Cardiac fibroblast (primary cell): ENCODE measurements around the gene MCL1.

Experiments
- DNase-seq, 2 donors: peaks; one replicate each; pipeline versions ENCODE4 v3.0.0 to v3.0.0-alpha.2; 2010; ENCODE audit warnings: low read depth in 2 of 2
- H3K4me3 ChIP-seq, 2 donors: replicated peaks in 1 of 2; 1 replicate in 1 of 2; 2 replicates in 1 of 2; pipeline ENCODE4 v1.5.1; 2011; ENCODE audit warnings: low read depth in 2 of 2, low read length in 2 of 2, mild to moderate bottlenecking in 2 of 2, moderate library complexity in 1 of 2
- TF ChIP-seq, protein P1 (sequence below): IDR thresholded peaks from one replicate; pipeline ENCODE4 v1.5.1; 2011; ENCODE audit warnings: low read depth, mild to moderate bottlenecking, low read length, inconsistent platforms

The MCL1 gene

DNA sequence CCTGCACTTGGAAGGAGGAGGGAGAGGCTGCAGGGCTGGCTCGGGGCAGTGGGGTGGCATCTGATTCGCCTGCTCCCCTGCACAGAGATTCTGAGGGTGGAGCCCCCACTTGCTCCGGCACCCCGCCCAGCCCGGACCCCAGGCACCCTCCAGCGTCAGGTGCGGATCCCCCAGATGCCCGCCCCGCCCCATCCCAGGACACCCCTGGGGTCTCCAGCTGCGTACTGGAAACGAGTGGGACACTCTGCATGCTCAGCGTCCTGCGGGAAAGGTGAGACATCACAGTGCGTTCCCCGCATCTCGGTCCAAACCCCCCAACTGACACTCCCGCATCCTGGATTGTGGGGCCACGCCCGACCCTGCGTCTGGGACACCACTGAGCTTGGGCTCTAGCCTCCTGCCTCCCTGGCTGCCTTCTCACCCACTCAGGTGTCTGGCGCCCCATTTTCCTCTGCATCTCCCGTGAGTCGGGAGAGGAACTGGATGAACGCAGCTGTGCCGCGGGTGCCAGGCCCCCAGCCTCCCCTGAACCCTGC is 22.3 kb downstream of the MCL1 start:
- no peak overlapping the region for H3K4me3 ChIP-seq
- TF ChIP-seq, protein P1, sequence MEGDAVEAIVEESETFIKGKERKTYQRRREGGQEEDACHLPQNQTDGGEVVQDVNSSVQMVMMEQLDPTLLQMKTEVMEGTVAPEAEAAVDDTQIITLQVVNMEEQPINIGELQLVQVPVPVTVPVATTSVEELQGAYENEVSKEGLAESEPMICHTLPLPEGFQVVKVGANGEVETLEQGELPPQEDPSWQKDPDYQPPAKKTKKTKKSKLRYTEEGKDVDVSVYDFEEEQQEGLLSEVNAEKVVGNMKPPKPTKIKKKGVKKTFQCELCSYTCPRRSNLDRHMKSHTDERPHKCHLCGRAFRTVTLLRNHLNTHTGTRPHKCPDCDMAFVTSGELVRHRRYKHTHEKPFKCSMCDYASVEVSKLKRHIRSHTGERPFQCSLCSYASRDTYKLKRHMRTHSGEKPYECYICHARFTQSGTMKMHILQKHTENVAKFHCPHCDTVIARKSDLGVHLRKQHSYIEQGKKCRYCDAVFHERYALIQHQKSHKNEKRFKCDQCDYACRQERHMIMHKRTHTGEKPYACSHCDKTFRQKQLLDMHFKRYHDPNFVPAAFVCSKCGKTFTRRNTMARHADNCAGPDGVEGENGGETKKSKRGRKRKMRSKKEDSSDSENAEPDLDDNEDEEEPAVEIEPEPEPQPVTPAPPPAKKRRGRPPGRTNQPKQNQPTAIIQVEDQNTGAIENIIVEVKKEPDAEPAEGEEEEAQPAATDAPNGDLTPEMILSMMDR = no peak
- DNase-seq = no peak

DNA sequence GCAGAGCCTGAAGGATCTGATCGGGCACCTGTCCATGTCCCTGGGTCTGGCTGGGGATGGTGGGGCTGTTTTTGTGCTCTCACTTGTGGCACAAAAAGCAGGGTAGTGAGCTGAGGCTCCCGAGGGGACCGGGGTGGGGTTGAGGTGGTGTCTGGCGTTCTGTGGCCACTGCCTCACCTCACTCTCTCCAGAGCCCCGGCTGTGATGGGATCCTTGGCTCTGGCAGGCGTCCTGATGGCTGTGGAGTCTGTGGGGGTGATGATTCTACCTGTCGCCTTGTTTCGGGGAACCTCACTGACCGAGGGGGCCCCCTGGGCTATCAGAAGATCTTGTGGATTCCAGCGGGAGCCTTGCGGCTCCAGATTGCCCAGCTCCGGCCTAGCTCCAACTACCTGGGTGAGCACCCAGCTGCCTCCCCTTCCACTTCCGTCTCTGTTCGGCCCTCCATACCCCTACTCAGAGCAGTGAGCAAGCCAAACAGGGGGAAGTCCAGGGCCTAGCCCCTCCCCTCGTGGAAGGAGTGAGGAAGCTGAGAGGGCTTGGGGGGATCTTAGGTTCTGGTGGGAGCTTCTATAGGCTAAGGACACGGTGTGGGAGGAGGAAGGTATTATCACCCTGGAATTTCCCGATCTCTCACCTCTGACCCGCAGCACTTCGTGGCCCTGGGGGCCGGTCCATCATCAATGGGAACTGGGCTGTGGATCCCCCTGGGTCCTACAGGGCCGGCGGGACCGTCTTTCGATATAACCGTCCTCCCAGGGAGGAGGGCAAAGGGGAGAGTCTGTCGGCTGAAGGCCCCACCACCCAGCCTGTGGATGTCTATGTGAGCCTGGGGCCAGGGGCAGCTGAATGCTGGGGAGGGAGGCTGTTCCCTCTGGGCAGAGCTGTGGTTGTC is 23.2 kb downstream of the MCL1 start:
- TF ChIP-seq, protein P1 = no peak
- no peak overlapping the region for H3K4me3 ChIP-seq
- no peak for DNase-seq

DNA sequence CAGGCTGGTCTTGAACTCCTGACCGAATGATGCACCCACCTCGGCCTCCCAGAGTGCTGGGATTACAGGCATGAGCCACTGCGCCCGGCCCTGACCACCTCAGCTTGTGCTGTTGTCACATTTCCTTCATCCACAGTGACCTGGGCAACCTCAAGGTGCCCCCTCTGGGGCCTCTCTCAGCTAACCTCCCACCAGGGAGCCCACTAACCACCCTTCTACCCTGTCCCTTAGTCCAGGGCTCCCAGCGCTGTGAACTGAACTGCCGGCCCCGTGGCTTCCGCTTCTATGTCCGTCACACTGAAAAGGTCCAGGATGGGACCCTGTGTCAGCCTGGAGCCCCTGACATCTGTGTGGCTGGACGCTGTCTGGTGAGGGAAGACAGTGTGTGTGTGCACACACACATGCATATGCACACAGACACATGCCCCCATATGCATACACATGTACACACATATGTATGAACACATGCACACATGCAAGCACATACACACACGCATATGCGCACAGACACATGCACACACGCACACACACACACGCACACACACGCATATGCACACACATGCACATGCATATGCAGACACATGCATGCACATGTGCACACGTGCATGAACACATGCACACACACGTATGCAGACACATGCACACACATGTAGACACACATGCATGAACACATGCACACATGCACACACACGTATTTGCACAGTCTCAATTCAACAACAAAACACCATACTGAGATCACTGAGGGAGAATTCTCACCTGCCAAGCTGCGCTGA is 24.0 kb downstream of the MCL1 start:
- TF ChIP-seq, protein P1 = no peak
- no peak overlapping the region for H3K4me3 ChIP-seq
- DNase-seq = no peak

DNA sequence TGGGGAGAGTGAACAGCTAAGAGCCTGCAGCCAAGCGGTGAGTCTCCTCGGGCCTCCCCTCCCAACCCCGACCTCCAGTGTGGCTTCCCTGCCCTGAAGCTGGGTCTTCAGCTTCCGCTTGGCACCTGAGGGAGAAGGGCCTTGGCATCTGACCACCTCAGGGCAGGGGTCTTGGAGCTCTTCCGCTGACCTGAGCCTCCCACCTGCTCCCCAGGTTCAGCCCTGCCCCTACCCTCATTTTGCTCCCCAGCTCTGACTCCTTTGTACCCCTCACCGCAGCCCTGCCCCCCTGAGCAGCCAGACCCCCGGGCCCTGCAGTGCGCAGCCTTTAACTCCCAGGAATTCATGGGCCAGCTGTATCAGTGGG is 25.3 kb downstream of the MCL1 start:
- TF ChIP-seq, protein P1 = no peak
- DNase-seq = no peak
- no peak overlapping the region for H3K4me3 ChIP-seq

DNA sequence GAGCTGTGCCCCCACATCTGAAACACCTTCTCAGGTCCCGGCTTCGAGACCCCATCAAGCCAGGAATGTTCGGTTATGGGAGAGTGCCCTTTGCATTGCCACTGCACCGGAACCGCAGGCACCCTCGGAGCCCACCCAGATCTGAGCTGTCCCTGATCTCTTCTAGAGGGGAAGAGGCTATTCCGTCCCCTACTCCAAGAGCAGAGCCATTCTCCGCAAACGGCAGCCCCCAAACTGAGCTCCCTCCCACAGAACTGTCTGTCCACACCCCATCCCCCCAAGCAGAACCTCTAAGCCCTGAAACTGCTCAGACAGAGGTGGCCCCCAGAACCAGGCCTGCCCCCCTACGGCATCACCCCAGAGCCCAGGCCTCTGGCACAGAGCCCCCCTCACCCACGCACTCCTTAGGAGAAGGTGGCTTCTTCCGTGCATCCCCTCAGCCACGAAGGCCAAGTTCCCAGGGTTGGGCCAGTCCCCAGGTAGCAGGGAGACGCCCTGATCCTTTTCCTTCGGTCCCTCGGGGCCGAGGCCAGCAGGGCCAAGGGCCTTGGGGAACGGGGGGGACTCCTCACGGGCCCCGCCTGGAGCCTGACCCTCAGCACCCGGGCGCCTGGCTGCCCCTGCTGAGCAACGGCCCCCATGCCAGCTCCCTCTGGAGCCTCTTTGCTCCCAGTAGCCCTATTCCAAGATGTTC is 25.9 kb downstream of the MCL1 start:
- no peak for DNase-seq
- TF ChIP-seq, protein P1 = no peak
- no peak overlapping the region for H3K4me3 ChIP-seq

DNA sequence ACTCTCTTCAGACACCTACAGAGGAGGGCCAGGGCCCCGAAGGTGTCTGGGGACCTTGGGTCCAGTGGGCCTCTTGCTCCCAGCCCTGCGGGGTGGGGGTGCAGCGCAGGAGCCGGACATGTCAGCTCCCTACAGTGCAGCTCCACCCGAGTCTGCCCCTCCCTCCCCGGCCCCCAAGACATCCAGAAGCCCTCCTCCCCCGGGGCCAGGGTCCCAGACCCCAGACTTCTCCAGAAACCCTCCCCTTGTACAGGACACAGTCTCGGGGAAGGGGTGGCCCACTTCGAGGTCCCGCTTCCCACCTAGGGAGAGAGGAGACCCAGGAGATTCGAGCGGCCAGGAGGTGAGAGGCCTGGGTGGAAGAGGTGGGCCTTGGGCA is 26.5 kb downstream of the MCL1 start:
- no peak for DNase-seq
- TF ChIP-seq, protein P1 = no peak
- no peak overlapping the region for H3K4me3 ChIP-seq
